Mesenchymal stem cell (in vitro differentiated cells and primary cell): ENCODE measurements around the gene ZFYVE27.

Source experiments
- DNase-seq: peaks from one replicate; pipeline ENCODE4 v3.0.0-alpha.2; 2013
- H2AFZ ChIP-seq: one replicate; pipeline ENCODE4 v1.6.1; 2013; ENCODE audit warnings: low read depth, mild to moderate bottlenecking, control low read depth, inconsistent platforms, low read length, moderate library complexity
- H2AK5ac ChIP-seq: 2 replicates; pipeline ENCODE4 v1.6.1; 2013; ENCODE audit warnings: low read length, moderate library complexity, mild to moderate bottlenecking, inconsistent platforms; ENCODE audit not compliant: severe bottlenecking
- H2BK120ac ChIP-seq: one replicate; pipeline ENCODE4 v1.6.1; 2013; ENCODE audit warnings: low read depth, mild to moderate bottlenecking, inconsistent platforms, low read length, moderate library complexity
- H2BK12ac ChIP-seq, 2 experiments: one replicate each; pipeline ENCODE4 v1.6.1; 2013; ENCODE audit warnings: inconsistent platforms in 2 of 2, low read length in 2 of 2, mild to moderate bottlenecking in 2 of 2, moderate library complexity in 2 of 2, control low read depth in 1 of 2
- H2BK15ac ChIP-seq: one replicate; pipeline ENCODE4 v1.6.1; 2013; ENCODE audit warnings: mild to moderate bottlenecking, low read depth, inconsistent platforms; ENCODE audit not compliant: poor library complexity, severe bottlenecking
- H2BK5ac ChIP-seq: 2 replicates; pipeline ENCODE4 v1.6.1; 2013; ENCODE audit warnings: low read depth, mild to moderate bottlenecking, low read length, control low read depth, inconsistent platforms; ENCODE audit not compliant: poor library complexity, severe bottlenecking
- H3K14ac ChIP-seq, 2 experiments: one replicate each; pipeline ENCODE4 v1.6.1; 2013; ENCODE audit warnings: inconsistent platforms in 2 of 2, low read length in 2 of 2, control low read depth in 1 of 2, mild to moderate bottlenecking in 1 of 2, moderate library complexity in 1 of 2
- H3K18ac ChIP-seq, 2 experiments: one replicate each; pipeline ENCODE4 v1.6.1; 2013; ENCODE audit warnings: inconsistent platforms in 2 of 2, low read length in 2 of 2, control low read depth in 1 of 2, low read depth in 1 of 2, mild to moderate bottlenecking in 1 of 2
- H3K23ac ChIP-seq, 2 experiments: one replicate each; pipeline ENCODE4 v1.6.1; 2013; ENCODE audit warnings: inconsistent platforms in 2 of 2, low read length in 2 of 2, mild to moderate bottlenecking in 2 of 2, moderate library complexity in 2 of 2, control low read depth in 1 of 2
- H3K27ac ChIP-seq: 2 replicates; pipeline ENCODE4 v1.5.1; 2013; ENCODE audit warnings: mild to moderate bottlenecking, moderate library complexity, low read length, control low read depth, inconsistent platforms; ENCODE audit not compliant: poor library complexity, severe bottlenecking
- H3K27me3 ChIP-seq, 2 experiments: 2 replicates each; pipeline versions ENCODE4 v1.6.1 to v1.7.0; 2013; ENCODE audit warnings: low read length in 2 of 2, mild to moderate bottlenecking in 2 of 2, moderate library complexity in 2 of 2, control low read depth in 1 of 2, inconsistent platforms in 1 of 2; ENCODE audit not compliant: control insufficient read depth in 1 of 2, insufficient read depth in 1 of 2
- H3K36me3 ChIP-seq, 2 experiments: 2 replicates each; pipeline versions ENCODE4 v1.6.1 to v1.7.0; 2013; ENCODE audit warnings: low read length in 2 of 2, control low read depth in 1 of 2, inconsistent platforms in 1 of 2, low read depth in 1 of 2, mild to moderate bottlenecking in 1 of 2; ENCODE audit not compliant: insufficient read depth in 2 of 2, control insufficient read depth in 1 of 2
- H3K4ac ChIP-seq, 2 experiments: one replicate each; pipeline ENCODE4 v1.6.1; 2013; ENCODE audit warnings: inconsistent platforms in 2 of 2, low read length in 2 of 2, mild to moderate bottlenecking in 2 of 2, moderate library complexity in 2 of 2, control low read depth in 1 of 2, low read depth in 1 of 2
- H3K4me1 ChIP-seq: 2 replicates; pipeline ENCODE4 v1.6.1; 2013; ENCODE audit warnings: low read depth, low read length, control low read depth; ENCODE audit not compliant: control insufficient read depth, insufficient read depth
- H3K4me2 ChIP-seq: 2 replicates; pipeline ENCODE4 v1.6.1; 2013; ENCODE audit warnings: low read length, mild to moderate bottlenecking, inconsistent platforms; ENCODE audit not compliant: poor library complexity, severe bottlenecking
- H3K4me3 ChIP-seq, 2 experiments: 2 replicates each; pipeline versions ENCODE4 v1.5.1 to v1.7.0; 2013; ENCODE audit warnings: low read length in 2 of 2, mild to moderate bottlenecking in 2 of 2, control low read depth in 1 of 2, low read depth in 1 of 2; ENCODE audit not compliant: insufficient read depth in 1 of 2
- H3K79me1 ChIP-seq: replicated peaks from 2 replicates; pipeline ENCODE4 v1.6.1; 2013; ENCODE audit warnings: mild to moderate bottlenecking, control low read depth, low read length, inconsistent platforms; ENCODE audit not compliant: poor library complexity, severe bottlenecking
- H3K9ac ChIP-seq: 2 replicates; pipeline ENCODE4 v1.7.0; 2013; ENCODE audit warnings: mild to moderate bottlenecking, low read length, moderate library complexity
- H3K9me3 ChIP-seq: 2 replicates; pipeline ENCODE4 v1.7.0; 2013; ENCODE audit warnings: mild to moderate bottlenecking, low read length; ENCODE audit not compliant: control insufficient read depth
- H4K8ac ChIP-seq: one replicate; pipeline ENCODE4 v1.6.1; 2013; ENCODE audit warnings: inconsistent platforms, mild to moderate bottlenecking, low read length, moderate library complexity
- H4K91ac ChIP-seq: one replicate; pipeline ENCODE4 v1.6.1; 2013; ENCODE audit warnings: mild to moderate bottlenecking, low read length, inconsistent platforms
- WGBS: methylation state at CpG from one replicate; pipeline ENCODE4 v1.1.7; 2013; ENCODE audit warnings: mixed read lengths; 5-methylcytosine and 5-hydroxymethylcytosine counted together

ZFYVE27 gene

GRCh38 chr10:97784200-97784810, 47.4 kb downstream of the ZFYVE27 start:
- DNase-seq = no peak
- Histone ChIP-seq H3K14ac (no peak overlapping the region), H3K4me2 (no peak overlapping the region), H2BK15ac (no peak overlapping the region), H3K27ac (no peak overlapping the region), H3K23ac (no peak overlapping the region), H3K4me1 (peaks cover 18% of the 10 kb centered on the region), H3K36me3 (no peaks in the 10 kb centered on the region), H4K8ac (no peak overlapping the region), H3K27me3 (peaks cover 27 to 52% of the 10 kb centered on the region in 2 experiments), H3K18ac (no peak overlapping the region), H3K4ac (no peak overlapping the region), H3K9me3 (no peaks in the 10 kb centered on the region), H2AK5ac (no peak overlapping the region), H2BK12ac (no peak overlapping the region), H2BK120ac (no peak overlapping the region), H4K91ac (no peak overlapping the region), H3K79me1 (no peaks in the 10 kb centered on the region), H2AFZ (no peak overlapping the region), H3K4me3 (no peak overlapping the region), H2BK5ac (no peak overlapping the region), H3K9ac (no peak overlapping the region)
- 83% methylated on average over 8 of the region's 9 CpGs for WGBS

GRCh38 chr10:97785231-97785630, 48.3 kb downstream of the ZFYVE27 start:
- Histone ChIP-seq H3K14ac (no peak overlapping the region), H3K4me2 (no peak overlapping the region), H3K9me3 (no peaks in the 10 kb centered on the region), H3K4ac (no peak overlapping the region), H2AFZ (no peak overlapping the region), H2BK15ac (no peak overlapping the region), H2BK120ac (no peak overlapping the region), H3K36me3 (no peaks in the 10 kb centered on the region), H3K27me3 (peaks cover 32 to 55% of the 10 kb centered on the region in 2 experiments), H3K4me3 (no peak overlapping the region), H3K4me1 (peaks cover 18% of the 10 kb centered on the region), H3K27ac (no peak overlapping the region), H2BK5ac (no peak overlapping the region), H4K8ac (no peak overlapping the region), H3K79me1 (no peaks in the 10 kb centered on the region), H3K9ac (no peak overlapping the region), H2BK12ac (no peak overlapping the region), H3K23ac (no peak overlapping the region), H3K18ac (no peak overlapping the region), H2AK5ac (no peak overlapping the region), H4K91ac (no peak overlapping the region)
- DNase-seq = no peak
- WGBS = 90% methylated on average over 3 of the region's 5 CpGs

- H3K4ac ChIP-seq = no peak overlapping the region
- H2AFZ ChIP-seq = no peak overlapping the region
- no peak overlapping the region for H2BK5ac ChIP-seq
- no peak overlapping the region for H3K9ac ChIP-seq
- H3K4me3 ChIP-seq = no peak overlapping the region
- H3K27ac ChIP-seq = no peak overlapping the region
- H4K91ac ChIP-seq = no peak overlapping the region
- H2BK15ac ChIP-seq = no peak overlapping the region
- H3K36me3 ChIP-seq = no peaks in the 10 kb centered on the region
- no peak overlapping the region for H3K14ac ChIP-seq
- H3K79me1 ChIP-seq = no peaks in the 10 kb centered on the region
- no peak overlapping the region for H4K8ac ChIP-seq
- no peak overlapping the region for H2AK5ac ChIP-seq
- H2BK120ac ChIP-seq = no peak overlapping the region
- 94% methylated on average over 5 of the region's 9 CpGs for WGBS
- no peak overlapping the region for H2BK12ac ChIP-seq
- no peak for DNase-seq
- H3K18ac ChIP-seq = no peak overlapping the region
- peaks cover 32 to 57% of the 10 kb centered on the region in 2 experiments for H3K27me3 ChIP-seq
- H3K23ac ChIP-seq = no peak overlapping the region
- H3K4me1 ChIP-seq = peaks cover 18% of the 10 kb centered on the region
- no peaks in the 10 kb centered on the region for H3K9me3 ChIP-seq
- no peak overlapping the region for H3K4me2 ChIP-seq
These were observed 48.8 kb downstream of the ZFYVE27 start for GRCh38 chr10:97785731-97786130.

GRCh38 chr10:97788552-97789442, 51.9 kb downstream of the ZFYVE27 start:
- Histone ChIP-seq H4K8ac (no peak overlapping the region), H3K9me3 (no peaks in the 10 kb centered on the region), H3K18ac (no peak overlapping the region), H3K9ac (no peak overlapping the region), H3K79me1 (no peaks in the 10 kb centered on the region), H3K4me2 (peak overlapping the region; percentile 23), H3K23ac (no peak overlapping the region), H2AK5ac (no peak overlapping the region), H4K91ac (no peak overlapping the region), H2BK15ac (no peak overlapping the region), H3K27ac (no peak overlapping the region), H3K4me3 (no peak overlapping the region), H2BK120ac (no peak overlapping the region), H3K14ac (no peak overlapping the region), H2AFZ (no peak overlapping the region), H3K36me3 (no peaks in the 10 kb centered on the region), H2BK5ac (no peak overlapping the region), H2BK12ac (no peak overlapping the region), H3K4me1 (peaks cover 7% of the 10 kb centered on the region), H3K27me3 (peaks cover 42 to 61% of the 10 kb centered on the region in 2 experiments), H3K4ac (no peak overlapping the region)
- 43% methylated on average over 17 of the region's 22 CpGs for WGBS
- no peak for DNase-seq
